Measurements from ENCODE around the gene B4GALT2.
A peak's percentile ranks its signal among the peaks of the same experiment; 100 is the strongest.

Gene B4GALT2

DNA sequence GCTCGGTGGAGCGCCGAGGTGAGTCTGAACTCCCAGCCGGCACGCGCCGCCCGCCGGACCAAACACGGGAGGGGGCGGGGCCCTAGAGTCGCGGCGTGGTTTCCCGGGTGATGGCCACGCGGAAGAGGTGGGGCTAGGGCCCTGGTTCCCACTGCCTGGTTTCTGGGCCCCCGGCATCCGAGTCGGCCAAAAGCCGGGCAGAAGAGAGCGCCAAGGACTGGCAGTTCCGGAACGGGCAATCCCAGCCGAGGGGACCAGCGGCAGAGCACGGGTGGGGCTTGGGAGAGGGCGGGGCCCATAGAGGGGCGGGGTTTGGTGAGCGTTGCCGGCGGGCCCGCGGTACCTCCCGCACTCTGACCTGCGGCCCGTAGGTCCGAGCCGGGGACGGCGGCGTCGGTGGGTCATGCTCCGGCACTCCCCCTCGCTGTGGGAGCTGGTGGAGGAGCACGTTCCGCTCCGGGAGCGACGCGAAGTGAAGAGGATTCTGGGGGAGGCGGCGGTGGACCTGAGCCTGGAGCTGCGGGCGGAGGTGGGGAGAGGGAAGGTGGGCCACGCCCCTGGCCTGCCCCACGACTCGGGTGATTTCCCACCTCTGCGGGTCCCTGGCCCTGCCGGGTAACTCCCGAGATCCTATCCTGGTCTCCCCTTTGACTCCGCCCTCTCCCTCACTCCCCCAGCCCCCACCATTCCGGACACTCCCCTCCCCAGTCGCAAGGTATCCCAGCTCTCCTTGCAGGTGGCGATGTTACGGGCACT is 12.6 kb downstream of the B4GALT2 start, which contains the start of gene CCDC24:
CCDC24 (plus strand) TSS at position 124 of the 756 bp plus-strand sequence; CDS start at position 404, 280 bp downstream.
- peaks cover 7% of the 10 kb centered on the region for H3K4me1 ChIP-seq (ENCODE audit: control insufficient read depth, insufficient read depth, low read length)
- DNase-seq (ENCODE audit: low read depth), result peak; percentile 95
- H3K4me3 ChIP-seq (ENCODE audit: low read length), result peak within 1 kb of the TSS; percentile 87
- H3K9ac ChIP-seq (ENCODE audit: low read length), result peak within 1 kb of the TSS; percentile 88
- H3K36me3 ChIP-seq (ENCODE audit: control insufficient read depth, insufficient read depth, low read length, severe bottlenecking), result no peaks in the 10 kb centered on the region
- H3K27me3 ChIP-seq (replicated peaks; ENCODE audit: control insufficient read depth, insufficient read depth, low read length), result no peaks in the 10 kb centered on the region
- H3K9me3 ChIP-seq (ENCODE audit: control insufficient read depth, low read length), result no peaks in the 10 kb centered on the region

DNA sequence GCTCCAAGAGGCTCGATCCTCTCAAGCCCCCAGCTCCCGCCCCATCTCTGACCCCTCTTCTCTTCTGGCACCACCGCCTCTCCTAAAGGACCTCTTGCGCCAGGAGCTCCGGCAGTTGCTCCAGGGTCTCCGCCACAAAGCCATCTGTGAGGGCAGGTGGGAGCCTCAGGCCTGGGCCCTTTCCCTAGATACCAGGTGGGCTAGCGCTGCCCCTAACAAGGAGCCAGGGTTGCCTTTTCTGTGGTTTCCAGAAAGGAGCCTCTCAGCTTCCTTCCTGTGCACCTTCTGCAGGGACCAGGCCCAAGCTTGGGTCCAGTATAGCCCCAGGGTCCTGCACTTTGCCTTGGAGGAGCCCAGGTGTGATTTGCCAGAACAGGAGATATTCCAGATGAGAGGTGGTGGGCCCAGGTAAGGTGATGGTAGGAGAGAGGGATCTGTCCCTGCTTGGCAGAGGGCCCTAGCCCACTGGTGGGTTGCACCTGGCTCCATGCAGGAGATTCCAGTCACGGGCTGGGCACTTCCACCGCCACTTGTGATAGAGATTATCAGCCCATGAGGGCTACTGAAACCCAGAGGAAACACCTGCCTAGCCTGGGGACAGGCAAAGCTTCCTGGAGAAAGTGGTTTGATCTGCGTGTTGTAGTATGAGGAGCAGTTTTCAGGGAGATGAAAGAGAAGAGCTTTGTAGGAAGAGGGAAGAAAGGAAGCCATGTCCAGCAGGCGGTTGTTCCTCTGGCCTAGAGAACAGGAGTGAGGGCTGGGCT is 13.4 kb downstream of the B4GALT2 start:
- H3K36me3 ChIP-seq (ENCODE audit: control insufficient read depth, insufficient read depth, low read length, severe bottlenecking), result no peaks in the 10 kb centered on the region
- peak overlapping the region; percentile 88 for H3K9ac ChIP-seq (ENCODE audit: low read length)
- H3K27me3 ChIP-seq (replicated peaks; ENCODE audit: control insufficient read depth, insufficient read depth, low read length), result no peaks in the 10 kb centered on the region
- H3K9me3 ChIP-seq (ENCODE audit: control insufficient read depth, low read length), result no peaks in the 10 kb centered on the region
- H3K4me1 ChIP-seq (ENCODE audit: control insufficient read depth, insufficient read depth, low read length), result peaks cover 7% of the 10 kb centered on the region
- DNase-seq (ENCODE audit: low read depth), result no peak
- H3K4me3 ChIP-seq (ENCODE audit: low read length), result peak overlapping the region; percentile 87

DNA sequence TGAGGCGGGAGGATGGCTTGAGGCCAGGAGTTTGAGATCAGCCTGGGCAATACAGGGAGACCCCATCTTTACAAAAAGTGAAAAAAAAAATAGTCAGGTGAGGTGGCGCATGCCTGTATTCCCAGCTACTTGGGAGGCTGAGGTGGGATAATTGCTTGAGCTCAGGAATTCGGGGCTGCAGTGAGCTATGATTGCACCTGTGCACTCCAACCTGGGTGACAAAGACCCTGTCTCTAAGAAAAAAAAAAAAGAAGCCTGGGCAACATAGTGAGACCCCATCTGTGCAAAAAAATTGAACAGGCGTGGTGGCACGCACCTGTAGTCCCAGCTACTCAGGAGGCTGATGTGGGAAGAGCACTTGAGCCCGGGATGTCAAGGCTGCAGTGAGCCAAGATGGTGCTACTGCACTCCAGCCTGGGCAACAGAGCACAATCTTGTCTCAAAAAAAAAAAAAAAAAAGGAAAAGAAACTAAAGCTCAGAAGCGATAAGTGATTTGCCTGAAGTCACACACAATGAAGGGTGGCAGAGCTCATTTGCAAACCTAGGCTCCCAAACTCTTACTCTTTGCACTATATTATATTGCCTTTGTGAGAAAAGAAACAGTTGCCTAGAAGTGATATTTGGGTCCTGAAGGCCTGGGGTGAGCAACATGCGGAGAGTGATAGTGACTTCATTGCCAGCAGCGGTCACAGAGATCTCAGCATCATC is 14.3 kb downstream of the B4GALT2 start:
- no peak overlapping the region for H3K4me3 ChIP-seq (ENCODE audit: low read length)
- no peak overlapping the region for H3K9ac ChIP-seq (ENCODE audit: low read length)
- H3K9me3 ChIP-seq (ENCODE audit: control insufficient read depth, low read length), result no peaks in the 10 kb centered on the region
- peaks cover 7% of the 10 kb centered on the region for H3K4me1 ChIP-seq (ENCODE audit: control insufficient read depth, insufficient read depth, low read length)
- no peaks in the 10 kb centered on the region for H3K27me3 ChIP-seq (replicated peaks; ENCODE audit: control insufficient read depth, insufficient read depth, low read length)
- no peak for DNase-seq (ENCODE audit: low read depth)
- no peaks in the 10 kb centered on the region for H3K36me3 ChIP-seq (ENCODE audit: control insufficient read depth, insufficient read depth, low read length, severe bottlenecking)

DNA sequence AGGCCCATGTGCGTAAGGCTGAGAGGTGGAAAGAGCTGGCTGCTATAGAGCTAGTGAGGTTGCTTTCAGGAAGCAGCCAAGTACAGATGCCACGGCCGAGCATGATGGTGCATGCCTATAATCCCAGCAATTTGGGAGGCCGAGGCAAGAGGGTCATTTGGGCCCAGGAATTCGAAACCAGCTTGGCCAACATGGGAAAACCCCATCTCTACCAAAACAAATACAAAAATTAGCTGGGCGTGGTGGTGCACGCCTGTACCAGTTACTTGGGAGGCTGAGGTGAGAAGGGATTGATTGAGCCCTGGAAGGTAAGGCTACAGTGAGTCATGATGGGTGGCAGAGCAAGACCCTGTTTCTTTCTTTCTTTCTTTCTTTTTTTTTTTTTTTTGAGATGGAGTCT is 15.1 kb downstream of the B4GALT2 start:
- no peaks in the 10 kb centered on the region for H3K36me3 ChIP-seq (ENCODE audit: control insufficient read depth, insufficient read depth, low read length, severe bottlenecking)
- no peak for DNase-seq (ENCODE audit: low read depth)
- H3K4me1 ChIP-seq (ENCODE audit: control insufficient read depth, insufficient read depth, low read length), result peaks cover 7% of the 10 kb centered on the region
- H3K9me3 ChIP-seq (ENCODE audit: control insufficient read depth, low read length), result no peaks in the 10 kb centered on the region
- no peak overlapping the region for H3K9ac ChIP-seq (ENCODE audit: low read length)
- H3K27me3 ChIP-seq (replicated peaks; ENCODE audit: control insufficient read depth, insufficient read depth, low read length), result no peaks in the 10 kb centered on the region
- no peak overlapping the region for H3K4me3 ChIP-seq (ENCODE audit: low read length)

DNA sequence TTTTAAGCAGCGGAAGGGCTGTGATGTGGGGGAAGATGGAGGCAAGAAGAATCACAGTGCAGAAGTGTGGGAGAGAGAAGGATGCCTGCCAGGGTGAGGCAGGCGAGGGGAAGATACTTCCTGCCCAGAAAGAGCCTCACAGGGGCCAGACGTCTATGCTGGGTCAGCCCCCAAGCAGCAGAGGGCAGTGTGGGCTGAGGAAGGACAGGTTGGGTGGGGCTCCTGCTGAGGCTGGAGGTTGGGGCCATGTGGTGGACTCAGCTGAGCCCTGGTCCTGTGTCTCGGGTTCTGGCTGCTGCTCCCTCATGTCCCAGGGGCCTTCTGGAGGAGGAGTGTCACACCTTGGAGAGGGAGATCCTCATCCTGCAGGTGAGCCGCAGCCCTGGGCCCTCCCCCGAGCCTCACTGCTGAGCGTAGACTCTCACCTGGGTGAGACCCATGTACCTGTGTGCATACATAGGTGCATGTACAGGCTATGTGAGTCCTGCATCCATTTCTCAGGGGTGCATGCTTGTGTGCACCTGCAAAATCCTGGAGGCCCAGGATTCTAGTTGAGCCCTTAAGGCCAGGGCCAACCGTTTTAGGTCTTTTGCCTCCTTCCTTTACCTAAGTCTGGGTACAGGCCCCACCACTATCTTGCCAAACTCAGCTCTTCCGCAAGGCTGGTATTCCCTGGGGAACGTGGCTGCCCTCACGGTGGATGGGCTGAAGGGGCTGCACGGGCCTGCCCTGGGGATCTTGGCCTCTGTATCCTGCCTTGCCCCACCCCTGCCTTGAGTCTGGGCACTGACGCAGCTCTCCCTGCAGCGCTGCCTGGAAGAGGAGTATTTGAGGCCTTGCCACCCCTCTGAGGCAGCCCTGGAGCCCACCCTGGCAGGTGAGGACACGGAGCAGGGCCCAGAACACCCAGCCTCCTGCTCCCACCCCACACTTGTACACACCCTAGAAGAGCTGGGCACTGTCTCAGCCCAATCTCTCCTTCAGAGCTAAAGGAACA is 16.1 kb downstream of the B4GALT2 start:
- Histone ChIP-seq H3K9me3 (ENCODE audit: control insufficient read depth, low read length) (no peaks in the 10 kb centered on the region), H3K4me1 (ENCODE audit: control insufficient read depth, insufficient read depth, low read length) (peaks cover 7% of the 10 kb centered on the region), H3K4me3 (ENCODE audit: low read length) (no peak overlapping the region), H3K9ac (ENCODE audit: low read length) (no peak overlapping the region), H3K27me3 (replicated peaks; ENCODE audit: control insufficient read depth, insufficient read depth, low read length) (no peaks in the 10 kb centered on the region), H3K36me3 (ENCODE audit: control insufficient read depth, insufficient read depth, low read length, severe bottlenecking) (no peaks in the 10 kb centered on the region)
- DNase-seq (ENCODE audit: low read depth), result peak; percentile 29

DNA sequence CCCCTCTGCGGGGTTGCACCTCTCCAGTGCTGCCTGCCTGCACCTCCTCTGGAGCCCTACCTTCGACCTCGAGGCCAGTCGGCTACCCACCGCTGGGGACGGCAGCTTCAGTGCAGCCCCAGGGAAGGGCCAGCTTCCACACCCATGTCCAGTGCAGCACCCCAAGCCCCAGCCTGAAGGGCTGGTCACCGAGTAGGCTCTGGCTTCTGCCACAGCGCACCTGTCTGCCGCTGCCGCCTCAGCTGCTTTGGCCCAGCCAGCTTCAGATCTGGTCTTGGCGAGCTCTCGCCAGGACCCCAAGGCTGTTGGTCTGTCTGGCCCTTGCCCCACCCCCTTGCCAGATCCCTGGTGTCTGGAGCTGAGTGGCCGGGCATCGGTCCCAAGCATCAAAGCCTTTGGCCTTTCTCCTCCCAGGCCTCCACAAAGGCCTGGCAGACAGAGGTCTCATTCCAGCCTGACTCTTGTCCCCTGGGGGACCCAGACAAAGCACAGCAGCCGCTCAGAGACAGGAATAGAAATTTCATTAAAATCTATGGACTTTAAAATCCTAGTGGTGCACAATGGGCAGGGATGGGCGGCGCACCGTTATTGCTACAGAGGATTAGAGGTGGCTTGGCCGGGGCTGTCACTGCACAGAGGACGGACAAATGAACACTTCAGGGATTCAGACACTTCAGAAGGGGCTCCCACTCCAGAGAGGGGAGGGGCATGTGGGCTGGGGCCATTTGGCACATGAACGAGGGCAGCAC is 17.1 kb downstream of the B4GALT2 start:
- Histone ChIP-seq H3K9me3 (ENCODE audit: control insufficient read depth, low read length) (no peaks in the 10 kb centered on the region), H3K36me3 (ENCODE audit: control insufficient read depth, insufficient read depth, low read length, severe bottlenecking) (peaks cover 6% of the 10 kb centered on the region), H3K27me3 (replicated peaks; ENCODE audit: control insufficient read depth, insufficient read depth, low read length) (no peaks in the 10 kb centered on the region), H3K4me3 (ENCODE audit: low read length) (no peak overlapping the region), H3K9ac (ENCODE audit: low read length) (no peak overlapping the region), H3K4me1 (ENCODE audit: control insufficient read depth, insufficient read depth, low read length) (peaks cover 1% of the 10 kb centered on the region)
- no peak for DNase-seq (ENCODE audit: low read depth)

DNA sequence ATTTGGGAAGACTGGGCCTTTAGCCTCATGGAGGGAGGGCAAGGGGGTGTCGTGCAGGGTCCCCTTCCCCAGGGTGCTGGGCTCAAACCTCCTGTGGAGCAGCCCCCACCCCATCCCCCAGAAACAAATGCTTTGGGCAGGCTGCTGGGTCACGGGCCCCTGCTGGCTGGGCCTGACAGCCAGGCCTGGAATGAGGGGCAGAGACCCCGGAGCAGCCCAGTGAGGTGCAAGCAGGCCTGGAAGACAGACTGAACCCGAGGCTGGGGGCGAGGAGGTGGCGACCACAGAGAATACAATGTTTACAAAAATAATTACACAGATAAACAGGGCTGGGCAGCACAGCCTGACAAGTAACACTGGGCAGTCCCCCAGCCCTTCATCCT is 17.7 kb downstream of the B4GALT2 start:
- Histone ChIP-seq H3K36me3 (ENCODE audit: control insufficient read depth, insufficient read depth, low read length, severe bottlenecking) (peaks cover 6% of the 10 kb centered on the region), H3K27me3 (replicated peaks; ENCODE audit: control insufficient read depth, insufficient read depth, low read length) (no peaks in the 10 kb centered on the region)
- no peak for DNase-seq (ENCODE audit: low read depth)

DNA sequence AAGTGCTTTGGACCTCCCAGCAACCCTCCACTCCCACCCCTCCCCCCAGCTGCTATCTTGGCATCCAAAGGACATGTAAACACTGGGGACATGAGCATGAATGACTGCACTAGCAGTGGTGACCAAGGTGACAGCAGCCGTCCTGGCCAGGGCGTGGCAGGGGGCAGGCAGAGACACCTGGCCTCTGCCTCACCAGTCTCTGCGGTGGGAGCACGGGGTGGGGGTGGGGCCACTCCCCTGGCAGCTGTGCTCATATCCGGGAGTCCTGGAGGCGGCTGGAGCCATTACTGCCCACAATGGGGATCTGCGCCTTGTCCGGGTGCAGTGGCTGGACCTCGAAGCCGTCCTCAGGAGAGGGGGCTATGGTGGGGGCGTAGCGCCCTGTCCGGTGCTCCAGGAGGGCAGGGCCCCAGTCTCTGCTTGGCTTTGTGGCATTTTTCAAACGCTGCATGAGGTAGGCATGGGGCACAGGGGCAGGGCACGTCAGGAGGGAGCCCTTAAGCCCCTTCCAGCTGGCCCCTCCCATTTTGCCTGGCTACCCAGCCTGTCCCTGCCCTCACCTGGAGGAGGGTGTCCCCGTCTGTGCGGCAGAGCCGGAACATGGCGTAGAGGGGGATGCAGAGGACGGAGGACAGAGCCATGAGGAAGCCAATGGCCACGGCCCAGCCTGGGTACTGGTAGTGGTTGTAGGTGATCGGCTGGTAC is 18.4 kb downstream of the B4GALT2 start:
- H3K9ac ChIP-seq (ENCODE audit: low read length), result no peak overlapping the region
- no peak overlapping the region for H3K4me3 ChIP-seq (ENCODE audit: low read length)
- peaks cover 6% of the 10 kb centered on the region for H3K36me3 ChIP-seq (ENCODE audit: control insufficient read depth, insufficient read depth, low read length, severe bottlenecking)
- DNase-seq (ENCODE audit: low read depth), result no peak
- H3K27me3 ChIP-seq (replicated peaks; ENCODE audit: control insufficient read depth, insufficient read depth, low read length), result no peaks in the 10 kb centered on the region
- H3K9me3 ChIP-seq (ENCODE audit: control insufficient read depth, low read length), result no peaks in the 10 kb centered on the region
- H3K4me1 ChIP-seq (ENCODE audit: control insufficient read depth, insufficient read depth, low read length), result no peaks in the 10 kb centered on the region

More for the DNA sequence above, 17.7 kb downstream of the B4GALT2 start:
- Histone ChIP-seq H3K9ac (ENCODE audit: low read length) (no peak overlapping the region), H3K4me3 (ENCODE audit: low read length) (no peak overlapping the region), H3K9me3 (ENCODE audit: control insufficient read depth, low read length) (no peaks in the 10 kb centered on the region), H3K4me1 (ENCODE audit: control insufficient read depth, insufficient read depth, low read length) (no peaks in the 10 kb centered on the region)

DNA sequence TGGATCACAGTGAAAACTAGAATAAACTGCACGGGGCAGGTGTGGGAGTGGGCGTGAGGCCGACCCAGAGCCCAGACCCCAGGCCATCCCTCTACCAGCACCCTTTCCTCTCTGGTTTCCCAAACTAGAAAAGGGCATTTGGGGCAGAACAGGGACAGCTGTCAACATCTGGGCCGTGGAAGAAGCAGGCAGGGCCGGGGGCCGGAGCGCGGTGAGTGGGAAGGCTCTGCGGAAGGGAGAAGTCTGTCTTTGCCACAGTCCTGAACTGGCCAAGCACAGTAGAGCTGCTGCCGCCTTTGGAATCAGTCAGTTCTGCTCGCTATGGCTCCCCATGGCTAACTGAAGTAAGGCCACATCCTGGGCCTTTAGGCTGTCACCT is 19.0 kb downstream of the B4GALT2 start:
- DNase-seq (ENCODE audit: low read depth), result no peak
- no peaks in the 10 kb centered on the region for H3K9me3 ChIP-seq (ENCODE audit: control insufficient read depth, low read length)
- no peaks in the 10 kb centered on the region for H3K27me3 ChIP-seq (replicated peaks; ENCODE audit: control insufficient read depth, insufficient read depth, low read length)
- peaks cover 6% of the 10 kb centered on the region for H3K36me3 ChIP-seq (ENCODE audit: control insufficient read depth, insufficient read depth, low read length, severe bottlenecking)
- no peaks in the 10 kb centered on the region for H3K4me1 ChIP-seq (ENCODE audit: control insufficient read depth, insufficient read depth, low read length)
- H3K9ac ChIP-seq (ENCODE audit: low read length), result no peak overlapping the region
- H3K4me3 ChIP-seq (ENCODE audit: low read length), result no peak overlapping the region
